Breast epithelium (tissue), 4 donors: ENCODE results near the gene SLC25A33. TPM values are rescaled to one million over a fixed set of nuclear protein-coding genes. Genes with fewer than 3 reads are reported as not detected.

Experiments
- DNase-seq, 2 donors: peaks; one replicate each; pipeline ENCODE4 v3.0.0-alpha.2; 2019; ENCODE audit warnings: low spot score in 2 of 2
- H3K27ac ChIP-seq, 2 donors: fragments of 200-600 bp; sonication (generic) in 1 of 2; one replicate each; pipeline ENCODE4 v1.5.1; 2016 to 2019; ENCODE audit warnings: mild to moderate bottlenecking in 1 of 2
- H3K27me3 ChIP-seq, 2 donors: fragments of 200-600 bp; sonication (generic) in 1 of 2; one replicate each; pipeline versions ENCODE4 v1.5.1 to v1.6.0; 2017 to 2019; ENCODE audit warnings: control low read depth in 1 of 2, mild to moderate bottlenecking in 1 of 2
- H3K36me3 ChIP-seq: fragments of 200-600 bp; one replicate; pipeline ENCODE4 v1.5.1; 2019
- H3K4me1 ChIP-seq, 2 donors: fragments of 200-600 bp; sonication (generic); one replicate each; pipeline ENCODE4 v1.5.1; 2016 to 2019; ENCODE audit warnings: control low read depth in 1 of 2
- H3K4me3 ChIP-seq, 3 donors: fragments of 200-600 bp; sonication (generic); 1 replicate in 2 of 3; 2 replicates in 1 of 3; pipeline ENCODE4 v1.5.1; 2016 to 2019; ENCODE audit warnings: mild to moderate bottlenecking in 3 of 3, moderate library complexity in 2 of 3
- H3K9me3 ChIP-seq, 2 donors: fragments of 200-600 bp; sonication (generic) in 1 of 2; one replicate each; pipeline ENCODE4 v1.5.1; 2016 to 2019; ENCODE audit warnings: control low read depth in 1 of 2
- CTCF ChIP-seq, 3 donors: fragments of 450-650 bp; IDR thresholded peaks; one replicate each; pipeline ENCODE4 v1.5.1; 2016 to 2017; ENCODE audit warnings: antibody characterized with exemption in 3 of 3, mild to moderate bottlenecking in 3 of 3, moderate library complexity in 3 of 3
- POLR2A ChIP-seq: fragments of 450-650 bp; IDR thresholded peaks from one replicate; pipeline ENCODE4 v1.6.1; 2016; ENCODE audit warnings: antibody characterized with exemption, mild to moderate bottlenecking, moderate library complexity
- POLR2AphosphoS5 ChIP-seq, 3 donors: sonication (generic); formaldehyde crosslinking; IDR thresholded peaks; one replicate each; pipeline ENCODE4 v1.6.1; 2017; ENCODE audit warnings: antibody characterized with exemption in 3 of 3
- intact Hi-C: fragments of 100-400 bp; cut with DNase I; formaldehyde crosslinking; loops from one replicate; pipeline ENCODE4 v1.15.1; 2023; ENCODE audit warnings: low total_unique reads
- total RNA-seq, 3 donors: library from RNA; depleted of rRNA; stranded (reverse); fragments of >200 nt; gene quantifications; one replicate each; pipeline ENCODE4 v1.1.0, GENCODE V29; 2016

The SLC25A33 gene
- total RNA-seq, 3 donors from 2014 or later = 8.8 to 17.6 (median 10.7) TPM

GRCh38 chr1:9591669-9592509, 52.6 kb downstream of the SLC25A33 start:
- peaks cover 7 to 8% of the 10 kb centered on the region in 2 donors for H3K4me1 ChIP-seq
- DNase-seq = peak in 1 of 2 donors; percentile 43
- no peaks in the 10 kb centered on the region for H3K9me3 ChIP-seq
- H3K27me3 ChIP-seq = no peaks in the 10 kb centered on the region
- no peaks in the 10 kb centered on the region for H3K36me3 ChIP-seq
- intact Hi-C loops = no loop called here
- no peak overlapping the region for H3K4me3 ChIP-seq
- H3K27ac ChIP-seq = no peak overlapping the region
- TF ChIP-seq CTCF (IDR thresholded peaks at IDR 0.05) (no peak), POLR2AphosphoS5 (IDR thresholded peaks at IDR 0.05) (no peak), POLR2A (no peak)

GRCh38 chr1:9592510-9593075, 53.3 kb downstream of the SLC25A33 start:
- H3K9me3 ChIP-seq = no peaks in the 10 kb centered on the region
- TF ChIP-seq CTCF (IDR thresholded peaks at IDR 0.05) = no peak
- no peak for TF ChIP-seq POLR2A
- TF ChIP-seq POLR2AphosphoS5 (IDR thresholded peaks at IDR 0.05) = no peak
- H3K36me3 ChIP-seq = no peaks in the 10 kb centered on the region
- H3K27me3 ChIP-seq = no peaks in the 10 kb centered on the region
- no peak overlapping the region for H3K27ac ChIP-seq
- intact Hi-C loops = no loop called here
- no peak for DNase-seq
- peaks cover 7 to 8% of the 10 kb centered on the region in 2 donors for H3K4me1 ChIP-seq
- no peak overlapping the region for H3K4me3 ChIP-seq

- no peak for DNase-seq
- H3K4me1 ChIP-seq = peaks cover 7 to 8% of the 10 kb centered on the region in 2 donors
- no peaks in the 10 kb centered on the region for H3K9me3 ChIP-seq
- no peaks in the 10 kb centered on the region for H3K36me3 ChIP-seq
- peak overlapping the region in 1 of 3 donors; percentile 31 for H3K4me3 ChIP-seq
- intact Hi-C loops = no loop called here
- no peaks in the 10 kb centered on the region for H3K27me3 ChIP-seq
- TF ChIP-seq CTCF (IDR thresholded peaks at IDR 0.05) (no peak), POLR2AphosphoS5 (IDR thresholded peaks at IDR 0.05) (no peak), POLR2A (no peak)
- H3K27ac ChIP-seq = no peak overlapping the region
Measured at GRCh38 chr1:9593147-9593491, 53.9 kb downstream of the SLC25A33 start.

GRCh38 chr1:9593492-9594465, 54.5 kb downstream of the SLC25A33 start:
- peak overlapping the region in 1 of 3 donors; percentile 31 for H3K4me3 ChIP-seq
- H3K27ac ChIP-seq = no peak overlapping the region
- no peaks in the 10 kb centered on the region for H3K9me3 ChIP-seq
- H3K36me3 ChIP-seq = no peaks in the 10 kb centered on the region
- no peak for DNase-seq
- no peaks in the 10 kb centered on the region for H3K27me3 ChIP-seq
- intact Hi-C loops = no loop called here
- TF ChIP-seq POLR2A = no peak
- no peak for TF ChIP-seq CTCF (IDR thresholded peaks at IDR 0.05)
- no peak for TF ChIP-seq POLR2AphosphoS5 (IDR thresholded peaks at IDR 0.05)
- H3K4me1 ChIP-seq = peaks cover 7 to 8% of the 10 kb centered on the region in 2 donors
